ENCODE data around the gene CCNF.

CCNF gene

GRCh38 chr16:2466667-2467527, 37.6 kb downstream of the CCNF start:
- no peak for DNase-seq (ENCODE audit: low read depth in 1 of 2, low spot score in 1 of 2)
- Histone ChIP-seq H3K27me3 (ENCODE audit: insufficient read depth, poor library complexity, severe bottlenecking) (peaks cover 20% of the 10 kb centered on the region), H3K4me3 (replicated peaks; ENCODE audit: insufficient read depth, low read length) (no peak overlapping the region), H3K27ac (replicated peaks) (no peak overlapping the region)
- TF ChIP-seq REST (IDR thresholded peaks at IDR 0.05; ENCODE audit: insufficient replicate concordance, low read depth), result no peak

- no peak for DNase-seq (ENCODE audit: low read depth in 1 of 2, low spot score in 1 of 2)
- Histone ChIP-seq H3K27ac (replicated peaks) (no peak overlapping the region), H3K27me3 (ENCODE audit: insufficient read depth, poor library complexity, severe bottlenecking) (peaks cover 27% of the 10 kb centered on the region), H3K4me3 (replicated peaks; ENCODE audit: insufficient read depth, low read length) (peak overlapping the region; percentile 0; the same call in 1 of the 2 replicates)
- TF ChIP-seq REST (IDR thresholded peaks at IDR 0.05; ENCODE audit: insufficient replicate concordance, low read depth) (no peak), CTCF (IDR thresholded peaks at IDR 0.05; ENCODE audit: insufficient read depth, low read length) (no peak), SPI1 (IDR thresholded peaks at IDR 0.05; ENCODE audit: borderline replicate concordance, low read depth) (no peak), POLR2AphosphoS5 (IDR thresholded peaks at IDR 0.05; ENCODE audit: low read depth) (no peak), GABPA (IDR thresholded peaks at IDR 0.05; ENCODE audit: low read depth) (no peak)
Measured at GRCh38 chr16:2467528-2468232, 38.4 kb downstream of the CCNF start.

GRCh38 chr16:2468233-2468724, 39.0 kb downstream of the CCNF start:
- H3K4me3 ChIP-seq (replicated peaks; ENCODE audit: insufficient read depth, low read length), result peak overlapping the region; percentile 0; the same call in 1 of the 2 replicates
- TF ChIP-seq SPI1 (IDR thresholded peaks at IDR 0.05; ENCODE audit: borderline replicate concordance, low read depth), result no peak
- no peak for TF ChIP-seq CTCF (IDR thresholded peaks at IDR 0.05; ENCODE audit: insufficient read depth, low read length)
- no peak for TF ChIP-seq POLR2AphosphoS5 (IDR thresholded peaks at IDR 0.05; ENCODE audit: low read depth)
- no peak for TF ChIP-seq GABPA (IDR thresholded peaks at IDR 0.05; ENCODE audit: low read depth)
- TF ChIP-seq REST (IDR thresholded peaks at IDR 0.05; ENCODE audit: insufficient replicate concordance, low read depth), result no peak
- H3K27me3 ChIP-seq (ENCODE audit: insufficient read depth, poor library complexity, severe bottlenecking), result peaks cover 27% of the 10 kb centered on the region
- DNase-seq (ENCODE audit: low read depth in 1 of 2, low spot score in 1 of 2), result no peak
- H3K27ac ChIP-seq (replicated peaks), result no peak overlapping the region
